ENCODE measurements around the gene SLC25A29. TPM values are rescaled to one million over a fixed set of nuclear protein-coding genes. Genes with fewer than 3 reads are reported as not detected.

Gene SLC25A29
- total RNA-seq, 1 donor: 19.9 TPM

- H3K79me2 ChIP-seq (ENCODE audit: insufficient read depth, low read length): no peaks in the 10 kb centered on the region
- H3K9me3 ChIP-seq (ENCODE audit: low read depth, low read length): no peaks in the 10 kb centered on the region
- H3K36me3 ChIP-seq (ENCODE audit: insufficient read depth, low read length): no peaks in the 10 kb centered on the region
- peaks cover 7% of the 10 kb centered on the region for H3K4me1 ChIP-seq (ENCODE audit: insufficient read depth, low read length)
- peaks cover 14% of the 10 kb centered on the region for H4K20me1 ChIP-seq (ENCODE audit: insufficient read depth, low read length)
- H2AFZ ChIP-seq (ENCODE audit: low read length): peak overlapping the region; percentile 56
- peak overlapping the region; percentile 81 for H3K4me3 ChIP-seq (ENCODE audit: insufficient read depth, low read length)
- H3K4me2 ChIP-seq (ENCODE audit: insufficient read depth, low read length): peak overlapping the region; percentile 84
- H3K27ac ChIP-seq (ENCODE audit: low read depth, low read length): no peak overlapping the region
- peak; percentile 97 for DNase-seq (ENCODE audit: insufficient read length, low spot score, missing footprints)
- TF ChIP-seq CTCF (IDR thresholded peaks at IDR 0.05; ENCODE audit: extremely low read depth, low read depth, low read length): no peak
- H3K27me3 ChIP-seq (ENCODE audit: insufficient read depth, low read length): no peaks in the 10 kb centered on the region
These were observed 1.4 kb downstream of the SLC25A29 start for GRCh38 chr14:100304825-100305323.

DNA sequence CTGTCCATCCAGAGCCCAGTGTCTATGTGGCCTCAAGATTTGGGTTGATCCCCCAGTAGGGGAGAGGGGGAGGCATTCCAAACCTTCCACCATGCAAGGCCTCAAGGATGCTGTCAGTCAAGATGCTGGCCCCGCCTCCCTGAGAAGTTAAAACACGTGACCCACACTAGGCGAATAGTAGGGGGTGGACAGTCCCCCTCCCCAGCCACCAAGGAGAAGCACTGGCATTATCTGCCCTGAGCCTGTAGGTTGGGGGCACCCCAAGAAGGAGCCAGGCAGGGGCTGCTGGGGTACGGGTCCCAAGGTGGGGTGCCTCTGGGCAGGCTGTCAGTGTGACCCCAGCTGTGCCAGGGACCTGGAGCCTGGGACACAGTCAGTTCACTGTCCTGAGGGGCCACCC lies 2.3 kb downstream of the SLC25A29 start:
- no peak for TF ChIP-seq CTCF (IDR thresholded peaks at IDR 0.05; ENCODE audit: extremely low read depth, low read depth, low read length)
- no peaks in the 10 kb centered on the region for H3K79me2 ChIP-seq (ENCODE audit: insufficient read depth, low read length)

GRCh38 chr14:100303179-100303578 lies 3.1 kb downstream of the SLC25A29 start:
- no peak overlapping the region for H2AFZ ChIP-seq (ENCODE audit: low read length)
- no peaks in the 10 kb centered on the region for H3K79me2 ChIP-seq (ENCODE audit: insufficient read depth, low read length)
- H3K27ac ChIP-seq (ENCODE audit: low read depth, low read length): no peak overlapping the region
- no peaks in the 10 kb centered on the region for H3K36me3 ChIP-seq (ENCODE audit: insufficient read depth, low read length)
- H3K27me3 ChIP-seq (ENCODE audit: insufficient read depth, low read length): no peaks in the 10 kb centered on the region
- no peak overlapping the region for H3K4me3 ChIP-seq (ENCODE audit: insufficient read depth, low read length)
- no peaks in the 10 kb centered on the region for H3K9me3 ChIP-seq (ENCODE audit: low read depth, low read length)
- H3K4me1 ChIP-seq (ENCODE audit: insufficient read depth, low read length): peaks cover 7% of the 10 kb centered on the region
- peak; percentile 95 for DNase-seq (ENCODE audit: insufficient read length, low spot score, missing footprints)
- H4K20me1 ChIP-seq (ENCODE audit: insufficient read depth, low read length): peaks cover 14% of the 10 kb centered on the region
- H3K4me2 ChIP-seq (ENCODE audit: insufficient read depth, low read length): no peak overlapping the region
- TF ChIP-seq CTCF (IDR thresholded peaks at IDR 0.05; ENCODE audit: extremely low read depth, low read depth, low read length): peak; percentile 68

More for the DNA sequence above, 2.3 kb downstream of the SLC25A29 start:
- no peak overlapping the region for H3K27ac ChIP-seq (ENCODE audit: low read depth, low read length)
- H3K4me1 ChIP-seq (ENCODE audit: insufficient read depth, low read length): peaks cover 7% of the 10 kb centered on the region
- H4K20me1 ChIP-seq (ENCODE audit: insufficient read depth, low read length): peaks cover 14% of the 10 kb centered on the region
- no peaks in the 10 kb centered on the region for H3K27me3 ChIP-seq (ENCODE audit: insufficient read depth, low read length)
- no peak overlapping the region for H3K4me2 ChIP-seq (ENCODE audit: insufficient read depth, low read length)
- no peaks in the 10 kb centered on the region for H3K9me3 ChIP-seq (ENCODE audit: low read depth, low read length)
- H3K36me3 ChIP-seq (ENCODE audit: insufficient read depth, low read length): no peaks in the 10 kb centered on the region
- H2AFZ ChIP-seq (ENCODE audit: low read length): no peak overlapping the region
- H3K4me3 ChIP-seq (ENCODE audit: insufficient read depth, low read length): no peak overlapping the region
- no peak for DNase-seq (ENCODE audit: insufficient read length, low spot score, missing footprints)

- Histone ChIP-seq H3K79me2 (ENCODE audit: insufficient read depth, low read length) (no peaks in the 10 kb centered on the region), H4K20me1 (ENCODE audit: insufficient read depth, low read length) (peaks cover 14% of the 10 kb centered on the region), H2AFZ (ENCODE audit: low read length) (no peak overlapping the region), H3K9me3 (ENCODE audit: low read depth, low read length) (no peaks in the 10 kb centered on the region), H3K4me1 (ENCODE audit: insufficient read depth, low read length) (peaks cover 9% of the 10 kb centered on the region), H3K27me3 (ENCODE audit: insufficient read depth, low read length) (no peaks in the 10 kb centered on the region), H3K27ac (ENCODE audit: low read depth, low read length) (no peak overlapping the region), H3K4me2 (ENCODE audit: insufficient read depth, low read length) (no peak overlapping the region), H3K36me3 (ENCODE audit: insufficient read depth, low read length) (no peaks in the 10 kb centered on the region), H3K4me3 (ENCODE audit: insufficient read depth, low read length) (no peak overlapping the region)
- no peak for TF ChIP-seq CTCF (IDR thresholded peaks at IDR 0.05; ENCODE audit: extremely low read depth, low read depth, low read length)
- peak; percentile 81 for DNase-seq (ENCODE audit: insufficient read length, low spot score, missing footprints)
These were observed 3.6 kb downstream of the SLC25A29 start for GRCh38 chr14:100302616-100303015.

All from osteoblast (primary cell).